NCI-H1694 treated with DMSO at 0.1 percent for 48 hours (cell line): ENCODE data around the gene COL1A1.

Experiments
- DNase-seq: peaks from one replicate; lab custom pipeline; 2025; lab: John Stamatoyannopoulos, UW

Gene COL1A1

DNA sequence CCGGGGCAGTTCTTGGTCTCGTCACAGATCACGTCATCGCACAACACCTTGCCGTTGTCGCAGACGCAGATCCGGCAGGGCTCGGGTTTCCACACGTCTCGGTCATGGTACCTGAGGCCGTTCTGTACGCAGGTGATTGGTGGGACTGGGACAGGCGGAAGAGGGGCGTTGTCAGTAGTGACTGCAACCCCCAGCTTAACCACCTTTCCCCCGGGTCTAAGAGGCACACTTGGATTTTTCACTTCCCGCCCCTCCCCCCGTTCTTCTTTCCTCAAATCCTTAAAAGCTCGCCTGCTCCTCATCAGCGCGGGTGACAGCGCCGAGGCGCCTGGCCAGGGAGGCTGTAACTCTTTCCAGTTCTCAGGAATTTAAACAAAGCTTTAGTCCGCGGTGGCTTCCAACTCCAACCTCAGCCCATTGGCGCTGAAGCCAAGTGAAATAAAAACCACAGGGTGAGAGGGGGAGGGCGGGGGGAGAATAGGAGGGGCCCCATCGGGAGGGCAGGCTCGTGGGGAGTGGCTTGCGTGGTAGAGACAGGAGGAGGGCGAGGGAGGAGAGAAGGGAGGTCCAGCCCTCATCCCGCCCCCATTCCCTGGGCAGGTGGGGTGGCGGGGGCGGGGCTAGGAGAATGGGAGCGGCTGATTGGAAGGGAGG lies 1.5 kb downstream of the COL1A1 start:
- DNase-seq: peak; percentile 60

- DNase-seq: no peak
These were observed 2.1 kb downstream of the COL1A1 start for GRCh38 chr17:50199211-50199802.

DNA sequence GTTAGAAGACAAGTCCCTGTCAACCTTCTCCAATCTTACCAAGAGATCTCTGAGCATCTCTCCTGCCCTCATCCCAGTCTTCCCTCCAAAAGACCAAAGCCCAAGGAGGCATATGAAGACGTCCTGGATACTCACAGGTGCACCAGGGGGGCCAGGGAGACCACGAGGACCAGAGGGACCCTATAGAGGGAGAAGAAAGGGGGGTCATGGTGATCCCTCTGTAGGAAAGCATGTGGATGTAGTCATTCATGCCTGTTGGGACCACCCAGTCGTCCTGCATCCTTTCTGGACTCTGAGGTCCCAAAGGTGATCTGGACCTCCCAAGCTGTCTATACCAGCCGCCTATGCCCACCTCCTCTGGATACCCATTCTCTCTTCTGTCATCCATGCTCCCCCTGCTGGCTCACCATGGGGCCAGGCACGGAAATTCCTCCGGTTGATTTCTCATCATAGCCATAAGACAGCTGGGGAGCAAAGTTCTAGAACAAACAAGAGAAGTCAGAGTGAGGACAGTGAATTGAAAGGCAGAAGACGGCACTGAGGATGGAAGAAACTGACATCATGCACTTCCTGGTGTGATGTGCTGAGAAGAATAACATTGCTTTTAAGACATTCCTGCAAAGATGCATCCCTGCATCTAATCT lies 3.3 kb downstream of the COL1A1 start:
- DNase-seq: peak; percentile 53

DNA sequence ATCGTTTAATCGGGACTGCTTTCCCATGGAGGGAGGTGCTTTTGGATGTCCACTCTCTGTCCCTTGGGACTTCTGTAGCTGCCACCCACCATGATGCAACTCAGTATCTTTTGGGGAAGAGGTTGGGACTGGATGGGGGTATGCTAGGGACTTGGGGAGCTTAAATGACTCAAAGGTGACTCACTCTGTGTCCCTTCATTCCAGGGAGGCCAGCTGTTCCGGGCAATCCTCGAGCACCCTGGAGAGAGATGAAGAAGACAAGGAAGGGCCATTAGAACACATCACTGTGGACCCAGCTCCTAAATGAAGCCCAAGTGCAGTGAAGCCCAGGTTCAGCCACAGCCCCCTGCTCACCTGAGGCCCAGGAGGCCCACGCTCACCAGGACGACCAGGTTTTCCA lies 4.6 kb downstream of the COL1A1 start:
- DNase-seq: no peak

GRCh38 chr17:50196036-50196435 lies 5.4 kb downstream of the COL1A1 start:
- no peak for DNase-seq

DNA sequence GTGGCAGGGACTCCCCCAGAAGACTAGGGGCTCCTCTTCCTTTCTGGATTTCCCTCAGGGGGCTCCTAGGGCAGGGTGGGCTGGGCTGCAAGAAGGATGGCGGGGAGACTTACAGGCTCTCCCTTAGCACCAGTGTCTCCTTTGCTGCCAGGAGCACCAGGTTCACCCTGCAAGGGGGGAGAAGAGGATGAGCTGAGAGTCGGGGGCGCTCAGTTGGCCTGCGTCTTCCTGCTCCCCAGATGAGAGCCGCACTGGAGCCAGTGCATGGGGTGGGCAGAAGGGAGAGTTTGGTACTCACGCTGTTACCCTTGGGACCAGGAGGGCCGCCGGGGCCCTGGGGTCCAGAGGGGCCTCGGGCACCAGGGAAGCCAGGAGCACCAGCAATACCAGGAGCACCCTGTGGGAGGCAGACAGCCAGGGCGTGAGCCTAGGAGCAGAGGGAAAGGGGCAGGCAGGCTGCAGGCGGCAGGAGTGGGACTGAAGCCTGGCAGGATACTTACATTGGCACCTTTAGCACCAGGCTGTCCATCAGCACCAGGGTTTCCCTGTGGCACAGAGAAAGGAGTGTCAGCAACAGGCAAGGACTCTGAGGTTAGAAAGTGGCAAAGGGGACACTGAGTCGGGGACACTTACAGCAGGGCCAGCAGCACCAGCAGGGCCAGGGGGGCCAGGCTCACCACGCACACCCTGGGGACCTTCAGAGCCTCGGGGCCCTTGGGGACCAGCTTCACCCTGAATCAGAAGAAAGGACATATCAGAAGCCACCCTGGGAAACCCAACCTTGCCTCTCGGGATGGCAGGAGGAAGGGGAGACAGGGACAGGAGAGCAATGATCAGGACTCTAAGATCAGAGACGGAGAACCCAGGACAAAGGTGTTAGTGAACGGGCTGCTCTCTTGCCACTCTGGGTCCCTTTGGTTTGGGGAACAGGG lies 6.2 kb downstream of the COL1A1 start:
- DNase-seq: no peak

DNA sequence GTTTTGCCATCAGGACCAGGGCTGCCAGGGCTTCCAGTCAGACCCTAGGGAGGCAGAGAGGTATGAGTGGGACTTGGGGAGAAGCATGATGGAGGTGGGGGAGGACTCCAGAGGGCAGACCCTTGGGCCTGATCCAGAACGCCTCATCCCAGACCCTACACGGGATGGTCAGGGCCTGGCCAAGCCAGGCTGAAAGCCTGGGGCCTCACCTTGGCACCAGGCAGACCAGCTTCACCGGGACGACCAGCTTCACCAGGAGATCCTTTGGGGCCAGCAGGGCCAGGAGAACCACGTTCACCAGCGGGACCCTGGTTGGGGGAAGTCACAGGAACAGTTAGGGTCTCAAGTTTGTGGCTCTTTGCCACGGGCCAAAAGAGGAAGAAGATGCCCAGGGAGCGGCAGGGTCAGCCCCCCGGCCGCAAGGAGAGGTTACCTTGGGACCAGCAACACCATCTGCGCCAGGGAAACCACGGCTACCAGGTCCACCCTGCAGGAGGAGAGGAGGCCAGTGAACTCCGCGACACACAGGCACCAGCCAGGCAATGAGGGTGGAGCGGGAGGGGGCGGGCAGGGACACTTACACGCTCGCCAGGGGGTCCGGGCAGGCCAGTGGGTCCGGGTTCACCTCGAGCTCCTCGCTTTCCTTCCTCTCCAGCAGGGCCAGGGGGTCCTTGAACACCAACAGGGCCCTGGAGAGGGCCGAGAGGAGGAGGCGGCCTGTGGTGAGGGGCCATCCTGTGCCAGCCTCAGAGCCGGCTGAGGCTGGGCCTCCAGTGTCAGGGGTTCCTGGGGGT lies 7.1 kb downstream of the COL1A1 start:
- no peak for DNase-seq

DNA sequence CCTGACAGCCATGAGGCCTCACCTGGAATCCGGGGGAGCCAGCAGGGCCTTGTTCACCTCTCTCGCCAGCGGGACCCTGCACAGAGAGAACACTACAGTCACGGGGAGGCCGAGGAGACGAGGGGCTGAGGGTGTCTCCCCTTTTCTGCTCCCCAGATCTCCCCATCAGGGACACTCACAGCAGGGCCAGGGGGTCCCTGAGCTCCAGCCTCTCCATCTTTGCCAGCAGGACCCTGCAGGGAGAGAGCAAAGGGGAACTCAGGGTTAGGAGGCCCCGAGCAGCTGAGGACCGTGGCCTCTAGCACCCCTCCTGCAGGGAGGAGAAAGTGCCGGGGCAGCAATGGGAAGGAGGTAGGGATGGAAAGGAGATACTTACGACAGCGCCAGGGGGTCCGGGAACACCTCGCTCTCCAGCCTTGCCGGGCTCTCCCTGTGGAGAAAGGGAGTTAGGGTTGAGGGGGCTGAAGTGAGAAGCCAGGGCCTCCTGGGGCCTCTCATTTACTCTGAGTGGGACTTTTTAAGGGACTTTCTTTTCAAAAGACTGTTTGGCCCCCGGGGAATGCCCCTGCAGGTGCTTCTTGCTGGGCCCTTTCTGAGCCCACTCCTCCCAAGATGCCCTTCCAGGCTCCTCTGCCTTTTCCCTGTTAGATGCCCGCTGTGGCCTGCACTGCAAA lies 8.7 kb downstream of the COL1A1 start:
- no peak for DNase-seq

DNA sequence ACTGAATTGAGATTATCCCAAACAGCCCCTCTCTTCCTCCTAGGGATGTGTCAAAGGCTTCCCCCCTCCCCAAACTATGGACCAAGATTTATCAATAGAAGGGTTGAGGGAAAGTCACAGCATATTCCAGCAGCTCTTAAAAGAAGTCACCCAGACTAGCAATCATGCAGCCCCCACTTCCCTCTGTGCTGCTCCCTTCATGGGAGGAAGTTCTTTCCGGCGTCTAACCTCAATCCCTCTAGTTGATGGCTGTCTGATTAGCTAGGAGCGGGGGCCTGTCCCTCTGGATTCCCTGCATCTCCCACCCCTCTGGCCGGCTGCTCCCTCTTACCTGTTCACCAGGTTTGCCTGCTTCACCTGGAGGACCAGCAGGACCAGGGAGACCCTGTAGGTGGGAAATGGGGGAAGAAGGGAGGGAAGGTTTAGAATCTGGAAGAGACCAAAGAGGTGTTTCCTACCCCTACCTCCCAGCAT lies 9.2 kb downstream of the COL1A1 start:
- no peak for DNase-seq

- no peak for DNase-seq
These were observed 9.9 kb downstream of the COL1A1 start for GRCh38 chr17:50191359-50192143.

- no peak for DNase-seq
These were observed 10.7 kb downstream of the COL1A1 start for GRCh38 chr17:50190603-50191358.

GRCh38 chr17:50190293-50190602 lies 11.2 kb downstream of the COL1A1 start:
- DNase-seq: no peak

DNA sequence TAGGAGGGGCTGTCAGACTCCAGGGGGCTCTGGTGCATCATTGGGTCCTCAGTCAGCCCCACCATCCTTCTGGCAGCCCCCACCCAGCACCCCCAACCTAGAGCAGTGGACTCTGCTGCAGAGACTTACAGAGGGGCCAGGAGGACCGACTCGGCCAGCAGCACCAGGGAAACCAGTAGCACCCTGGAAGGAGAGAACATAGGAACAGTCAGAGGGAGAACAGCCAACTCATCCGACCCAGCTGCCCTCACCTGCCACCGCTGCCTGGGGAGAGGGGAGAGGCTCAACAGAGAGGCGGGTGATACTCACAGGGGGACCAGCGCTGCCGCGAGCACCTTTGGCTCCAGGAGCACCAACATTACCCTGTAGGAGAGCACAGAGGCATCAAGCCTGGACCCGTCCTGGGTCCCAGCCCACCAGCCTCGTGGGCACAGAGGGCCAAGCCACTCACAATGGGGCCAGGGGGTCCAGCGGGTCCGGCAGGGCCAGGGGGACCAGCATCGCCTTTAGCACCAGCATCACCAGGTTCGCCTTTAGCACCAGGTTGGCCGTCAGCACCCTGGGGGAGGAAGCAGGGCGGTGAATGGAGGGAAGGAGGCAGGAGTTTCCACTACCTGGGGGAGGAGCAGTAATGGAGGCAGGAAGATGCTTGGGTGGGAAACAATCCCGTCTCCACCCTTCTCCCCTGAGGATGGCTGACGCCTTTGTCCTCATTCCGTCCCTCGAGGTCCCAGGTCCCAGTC lies 11.7 kb downstream of the COL1A1 start:
- DNase-seq: no peak

- DNase-seq: no peak
These were observed 12.4 kb downstream of the COL1A1 start for GRCh38 chr17:50188921-50189549.

DNA sequence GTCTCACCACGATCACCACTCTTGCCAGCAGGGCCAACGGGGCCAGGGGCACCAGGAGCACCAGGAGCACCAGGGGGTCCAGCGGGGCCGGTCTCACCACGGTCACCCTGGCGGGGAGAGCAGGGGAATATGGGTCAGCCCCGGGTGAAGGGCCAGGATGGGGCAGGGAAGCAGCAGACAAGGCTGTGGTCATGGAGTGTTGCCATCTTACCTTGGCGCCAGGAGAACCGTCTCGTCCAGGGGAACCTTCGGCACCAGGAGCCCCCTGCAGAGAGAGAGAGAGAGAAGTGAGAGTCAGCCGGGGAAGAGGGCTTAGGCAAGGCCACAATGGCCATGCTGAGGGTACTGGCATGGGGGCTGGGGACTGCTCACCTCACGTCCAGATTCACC lies 12.9 kb downstream of the COL1A1 start:
- no peak for DNase-seq

DNA sequence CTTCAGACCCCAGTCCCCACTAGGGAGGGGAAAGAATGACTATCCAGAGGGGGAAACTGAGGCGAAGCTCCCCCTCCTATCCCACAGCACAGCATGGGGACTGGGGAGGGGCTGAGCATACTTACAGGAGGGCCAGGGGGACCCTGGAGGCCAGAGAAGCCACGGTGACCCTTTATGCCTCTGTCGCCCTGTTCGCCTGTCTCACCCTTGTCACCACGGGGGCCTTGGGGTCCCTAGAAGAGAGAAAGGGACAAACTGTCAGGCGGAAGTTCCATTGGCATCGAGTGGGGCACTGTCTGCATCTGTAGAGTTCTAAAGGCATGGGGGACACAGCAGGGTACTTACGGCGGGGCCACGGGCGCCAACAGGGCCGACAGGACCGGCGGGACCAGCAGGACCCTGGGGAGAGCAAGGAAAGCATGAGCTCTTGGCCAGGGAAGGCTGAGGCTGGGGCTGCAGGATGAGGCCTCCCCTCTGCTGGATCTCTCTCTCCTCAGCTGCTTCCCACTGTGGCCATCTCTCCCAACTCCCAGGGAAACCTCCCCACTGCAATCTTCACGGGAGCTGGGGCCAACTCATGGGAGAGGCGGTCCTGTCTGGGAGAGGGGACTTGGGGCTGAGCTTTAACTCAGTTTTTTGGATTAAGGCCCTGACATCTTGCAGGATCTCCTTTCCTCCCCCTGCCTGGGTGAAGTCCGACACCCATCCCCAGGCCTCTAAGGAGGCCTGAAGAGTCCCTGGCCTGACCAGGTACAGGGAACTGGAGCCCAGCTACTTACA lies 13.5 kb downstream of the COL1A1 start:
- DNase-seq: no peak

DNA sequence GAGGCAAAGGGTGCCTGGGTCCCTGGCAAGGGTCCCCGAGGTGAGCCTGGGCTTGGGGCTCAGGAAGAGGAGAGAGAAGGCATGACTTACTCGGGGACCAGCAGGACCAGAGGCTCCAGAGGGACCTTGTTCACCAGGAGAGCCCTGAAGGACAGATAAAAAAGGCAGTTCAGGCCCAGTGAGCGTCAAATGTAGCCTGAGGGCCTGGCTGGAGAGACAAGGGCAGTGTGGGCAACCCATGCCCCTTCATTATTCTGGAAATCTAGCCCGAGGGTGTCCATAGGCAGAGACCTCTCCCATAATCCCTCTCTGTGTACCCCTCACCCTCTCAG lies 14.1 kb downstream of the COL1A1 start:
- DNase-seq: no peak
